Fibroblast of skin of back (primary cell): ENCODE results near the gene SNAI1. TPM values are rescaled to one million over a fixed set of nuclear protein-coding genes. Genes with fewer than 3 reads are reported as not detected.
A peak's percentile ranks its signal among the peaks of the same experiment; 100 is the strongest.
"Not testable (repeated sequence)": the region's sequence is repeated elsewhere in the genome, so short reads cannot be mapped to it uniquely, and the experiment has no call there.

Experiments used
- DNase-seq: peaks from one replicate; pipeline ENCODE4 v3.0.0-alpha.2; 2013
- polyA plus RNA-seq, 2 experiments: library from polyadenylated mRNA; unstranded; fragments of 120-200 nt; gene quantifications; one replicate each; pipeline ENCODE4 v1.2.1, GENCODE V29; 2013; ENCODE audit not compliant: insufficient read length in 2 of 2

SNAI1 gene
- 3.7 TPM for polyA plus RNA-seq (2013, experiment 1 of 2; ENCODE audit: insufficient read length)
- 4.0 TPM for polyA plus RNA-seq (2013, experiment 2 of 2; ENCODE audit: insufficient read length)

- peak; percentile 75 for DNase-seq
Observed at GRCh38 chr20:49982346-49983122, at the start of gene SNAI1. TSS of gene SNAI1 (plus strand) at chr20:49982980. CDS start at chr20:49983060, 80 bp downstream.

GRCh38 chr20:49935746-49936152 is 47.0 kb upstream of the SNAI1 start:
- DNase-seq, result no peak

DNA sequence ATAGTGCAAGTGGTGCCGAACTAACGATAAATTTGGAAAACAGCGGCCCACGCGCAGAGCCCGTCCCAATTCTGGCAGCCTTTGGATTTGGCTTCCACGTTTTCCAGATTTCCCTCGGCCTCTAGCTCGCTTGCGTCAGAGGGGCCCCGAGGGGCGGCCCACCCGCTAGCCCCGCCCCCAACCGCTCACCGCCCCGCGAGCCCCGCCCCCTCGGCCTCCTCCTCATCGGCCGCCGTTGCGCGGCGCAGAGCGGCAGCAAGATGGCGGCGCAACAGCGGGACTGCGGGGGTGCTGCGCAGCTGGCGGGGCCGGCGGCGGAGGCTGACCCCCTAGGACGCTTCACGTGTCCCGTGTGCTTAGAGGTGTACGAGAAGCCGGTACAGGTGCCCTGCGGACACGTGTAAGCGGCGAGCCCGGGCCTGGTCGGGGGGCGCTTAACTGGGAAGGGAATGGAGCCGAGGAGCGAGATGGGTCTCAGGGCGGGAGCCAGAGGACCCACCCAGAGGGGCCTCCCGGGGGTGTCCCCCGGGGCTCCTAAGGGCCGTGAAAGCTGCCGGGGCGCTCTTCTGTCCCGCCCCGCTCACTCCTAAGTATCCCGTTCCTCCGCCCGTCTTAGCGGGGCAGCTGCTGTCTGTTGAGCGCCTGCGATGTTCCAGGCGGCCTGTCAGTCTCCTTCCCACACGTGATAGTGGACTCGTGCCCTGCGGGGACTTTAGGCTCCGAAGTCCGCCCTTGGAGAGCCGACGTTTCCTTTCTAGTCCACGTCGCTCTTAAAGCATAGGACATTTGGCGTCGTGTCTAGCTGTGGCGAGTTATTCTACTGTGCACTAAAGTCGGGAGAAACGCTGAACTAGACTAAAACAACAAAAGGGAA is 46.4 kb upstream of the SNAI1 start, which contains the start of gene RNF114:
Gene RNF114, plus strand, starts transcription at position 245 of the 874 bp plus-strand sequence. Its CDS starts 16 bp downstream, at position 261.
- peak; percentile 89 for DNase-seq

- DNase-seq, result no peak
Observed at GRCh38 chr20:49937027-49937929, 45.5 kb upstream of the SNAI1 start.

- DNase-seq, result peak; percentile 70
Observed at GRCh38 chr20:49938173-49939163, 44.3 kb upstream of the SNAI1 start.

- no peak for DNase-seq
Observed at GRCh38 chr20:49941456-49941855, 41.3 kb upstream of the SNAI1 start.

DNA sequence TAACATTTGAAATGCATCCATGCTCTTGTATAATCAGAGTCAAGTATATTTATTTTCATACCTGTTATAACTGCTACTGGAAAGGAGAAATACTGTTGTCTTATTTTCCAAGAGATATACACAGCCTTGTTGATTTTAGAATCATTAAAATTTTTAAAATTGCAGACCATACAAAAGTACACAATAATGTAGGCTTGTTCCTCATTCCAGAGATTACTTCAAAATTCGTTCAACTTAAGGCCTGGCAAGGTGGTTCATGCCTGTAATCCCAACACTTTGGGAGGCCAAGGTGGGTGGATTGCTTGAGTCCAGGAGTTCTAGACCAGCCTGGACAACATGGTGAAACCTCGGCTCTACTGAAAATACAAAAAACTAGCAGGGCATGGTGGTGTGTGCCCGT is 40.5 kb upstream of the SNAI1 start:
- DNase-seq, result no peak

DNA sequence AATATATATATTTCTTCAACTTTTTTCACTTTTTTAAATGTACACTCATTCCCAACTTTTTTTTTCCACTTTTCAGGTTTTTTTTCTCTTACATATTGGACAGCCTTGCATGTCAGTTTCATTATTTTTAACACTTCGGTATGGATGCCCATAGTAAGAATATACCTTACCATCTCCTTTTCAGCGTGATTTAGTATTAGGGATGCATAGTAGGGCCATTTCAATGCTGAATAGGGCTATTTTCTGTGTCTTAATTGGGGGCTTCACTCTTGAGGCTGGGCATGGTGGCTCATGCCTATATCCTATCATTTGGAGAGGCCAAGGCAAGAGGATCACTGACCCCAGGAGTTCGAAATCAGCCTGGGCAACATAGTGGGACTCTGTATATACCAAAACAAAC is 39.8 kb upstream of the SNAI1 start:
- DNase-seq, result no peak

DNA sequence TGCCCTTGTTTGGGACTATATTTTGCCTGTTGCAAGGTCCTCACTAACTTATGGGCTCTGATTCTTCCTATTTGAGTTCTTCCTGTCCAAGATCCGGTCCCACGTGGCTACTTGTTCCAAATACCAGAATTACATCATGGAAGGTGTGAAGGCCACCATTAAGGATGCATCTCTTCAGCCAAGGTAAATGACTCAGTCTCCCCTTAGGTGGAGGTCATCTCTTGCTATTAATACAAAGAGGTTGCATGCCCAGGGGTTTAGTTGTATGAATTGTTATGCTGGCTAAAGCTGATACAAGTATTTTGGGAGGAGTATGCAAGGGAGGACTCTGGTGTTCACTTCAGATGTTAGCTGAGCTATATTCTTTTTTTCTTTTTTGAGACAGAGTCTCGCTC is 37.5 kb upstream of the SNAI1 start:
- no peak for DNase-seq

DNA sequence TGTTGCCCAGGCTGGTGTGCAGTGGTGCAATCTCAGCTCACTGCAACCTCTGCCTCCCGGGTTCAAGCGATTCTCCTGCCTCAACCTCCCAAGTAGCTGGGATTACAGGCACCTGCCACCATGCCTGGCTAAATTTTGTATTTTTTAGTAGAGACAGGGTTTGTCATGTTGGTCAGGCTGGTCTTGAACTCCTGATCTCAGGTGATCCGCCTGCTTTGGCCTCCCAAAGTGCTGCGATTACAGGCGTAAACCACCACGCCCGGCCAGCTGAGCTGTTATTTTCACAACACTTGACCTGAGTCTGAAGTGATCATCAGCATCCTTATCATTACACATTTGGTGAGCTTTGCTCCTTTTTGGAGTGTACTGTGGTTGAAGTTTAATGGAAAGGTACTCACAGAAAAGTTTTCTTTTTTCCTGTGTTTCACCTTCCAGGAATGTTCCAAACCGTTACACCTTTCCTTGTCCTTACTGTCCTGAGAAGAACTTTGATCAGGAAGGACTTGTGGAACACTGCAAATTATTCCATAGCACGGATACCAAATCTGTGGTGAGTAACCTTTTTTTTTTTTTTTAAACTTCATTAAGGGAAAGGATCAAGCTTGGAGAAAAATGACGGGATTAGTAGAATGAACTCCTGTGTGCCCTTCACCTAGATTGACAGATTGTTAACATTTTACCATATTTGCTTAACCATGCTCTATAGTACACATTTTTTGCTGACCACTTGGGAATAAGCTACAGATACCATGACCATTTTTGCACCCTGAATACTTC is 36.9 kb upstream of the SNAI1 start:
- DNase-seq, result no peak

DNA sequence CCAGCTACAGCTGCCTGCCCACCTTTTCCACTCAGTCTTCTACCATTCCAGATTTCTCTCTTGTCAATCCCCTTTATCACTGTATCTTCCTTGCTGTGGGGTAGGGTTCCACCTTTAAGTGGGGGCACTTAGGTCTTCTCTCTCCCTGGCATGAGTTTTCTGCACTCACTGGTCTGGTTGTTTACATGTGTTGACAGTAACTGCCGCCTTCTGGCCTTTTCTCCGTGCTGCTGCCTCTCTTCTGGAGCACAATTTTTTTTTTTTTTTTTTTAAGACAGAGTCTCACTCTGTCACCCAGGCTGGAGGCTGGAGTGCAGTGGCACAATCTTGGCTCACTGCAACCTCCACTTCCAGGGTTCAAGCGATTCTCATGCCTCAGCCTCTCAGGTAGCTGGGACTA is 34.6 kb upstream of the SNAI1 start:
- DNase-seq, result no peak

- DNase-seq, result peak; percentile 99
Observed at GRCh38 chr20:49948809-49949507, 33.8 kb upstream of the SNAI1 start.

- peak; percentile 86 for DNase-seq
Observed at GRCh38 chr20:49951151-49951550, 31.6 kb upstream of the SNAI1 start.

GRCh38 chr20:49955167-49955566 is 27.6 kb upstream of the SNAI1 start:
- no peak for DNase-seq

DNA sequence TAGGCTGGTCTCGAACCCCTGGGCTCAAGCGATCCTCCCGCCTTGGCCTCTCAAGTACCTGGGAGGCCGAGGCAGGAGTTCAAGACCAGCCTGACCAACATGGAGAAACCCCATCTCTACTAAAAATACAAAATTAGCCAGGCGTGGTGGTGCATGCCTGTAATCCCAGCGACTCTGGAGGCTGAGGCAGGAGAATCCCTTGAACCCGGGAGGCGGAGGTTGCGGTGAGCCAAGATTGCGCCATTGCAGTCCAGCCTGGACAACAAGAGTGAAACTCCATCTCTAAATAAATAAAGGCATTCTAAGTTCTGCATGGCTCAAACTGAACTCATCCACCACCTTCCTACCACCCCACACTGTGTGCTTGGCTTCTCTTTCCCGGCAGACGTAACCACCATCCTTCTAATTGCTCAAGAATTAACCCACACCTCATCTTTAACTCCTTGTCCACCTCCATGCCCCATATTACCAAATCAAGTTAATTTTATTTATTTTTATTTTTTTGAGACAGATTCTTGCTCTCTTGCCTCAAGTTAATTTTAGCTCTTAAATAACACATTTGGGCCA is 26.9 kb upstream of the SNAI1 start:
- not testable (repeated sequence) for DNase-seq

- no peak for DNase-seq
Observed at GRCh38 chr20:49956689-49957088, 26.1 kb upstream of the SNAI1 start.

DNA sequence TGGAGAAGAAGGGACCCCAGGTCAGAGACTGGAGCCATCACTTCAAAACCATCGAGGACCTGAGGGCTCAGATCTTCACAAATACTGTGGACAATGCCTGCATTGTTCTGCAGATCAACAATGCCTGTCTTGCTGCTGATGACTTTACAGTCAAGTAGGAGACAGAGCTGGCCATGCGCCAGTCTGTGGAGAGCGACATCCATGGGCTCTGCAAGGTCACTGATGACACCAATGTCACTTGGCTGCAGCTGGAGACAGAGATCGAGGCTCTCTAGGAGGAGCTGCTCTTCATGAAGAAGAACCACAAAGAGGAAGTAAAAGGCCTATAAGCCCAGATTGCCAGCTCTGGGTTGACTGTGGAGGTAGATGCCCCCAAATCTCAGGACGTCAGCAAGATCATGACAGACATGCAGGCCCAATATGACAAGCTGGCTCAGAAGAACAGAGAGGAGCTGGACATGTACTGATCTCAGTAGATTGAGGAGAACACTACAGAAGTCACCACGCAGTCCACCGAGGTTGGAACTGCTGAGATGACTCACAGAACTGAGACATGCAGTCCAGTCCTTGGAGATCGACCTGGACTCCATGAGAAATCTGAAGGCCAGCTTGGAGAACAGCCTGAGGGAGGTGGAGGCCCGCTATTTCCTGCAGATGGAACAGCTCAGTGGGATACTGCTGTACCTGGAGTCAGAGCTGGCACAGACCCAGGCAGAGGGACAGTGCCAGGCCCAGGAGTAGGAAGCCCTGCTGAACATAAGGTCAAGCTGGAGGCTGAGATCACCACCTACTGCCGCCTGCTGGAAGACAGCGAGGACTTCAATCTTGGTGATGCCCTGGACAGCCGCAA is 25.5 kb upstream of the SNAI1 start:
- peak; percentile 13 for DNase-seq

- DNase-seq, result peak; percentile 44
Observed at GRCh38 chr20:49961413-49961812, 21.4 kb upstream of the SNAI1 start.
